ENCODE data around the gene ALPK3.

DNA sequence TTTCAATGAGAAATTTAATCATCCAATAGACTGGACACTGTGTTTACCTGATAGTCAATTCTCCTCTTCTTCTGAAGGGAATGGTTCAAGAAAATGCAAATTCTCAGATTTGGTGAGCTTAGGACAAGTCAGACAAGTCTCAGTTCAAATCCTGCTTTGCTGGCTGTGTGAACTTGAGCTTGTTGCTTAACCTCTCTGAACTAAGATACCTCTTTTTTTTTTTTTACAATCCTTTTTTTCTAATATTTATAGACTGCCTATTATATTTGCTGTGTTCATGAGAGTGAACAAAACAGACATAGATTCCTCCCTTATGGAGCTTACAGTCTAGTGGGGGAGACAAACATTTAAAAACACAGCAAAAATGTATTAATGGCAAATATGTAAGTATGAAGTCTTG, 59.1 kb downstream of the ALPK3 start:
- TF ChIP-seq, protein P1, sequence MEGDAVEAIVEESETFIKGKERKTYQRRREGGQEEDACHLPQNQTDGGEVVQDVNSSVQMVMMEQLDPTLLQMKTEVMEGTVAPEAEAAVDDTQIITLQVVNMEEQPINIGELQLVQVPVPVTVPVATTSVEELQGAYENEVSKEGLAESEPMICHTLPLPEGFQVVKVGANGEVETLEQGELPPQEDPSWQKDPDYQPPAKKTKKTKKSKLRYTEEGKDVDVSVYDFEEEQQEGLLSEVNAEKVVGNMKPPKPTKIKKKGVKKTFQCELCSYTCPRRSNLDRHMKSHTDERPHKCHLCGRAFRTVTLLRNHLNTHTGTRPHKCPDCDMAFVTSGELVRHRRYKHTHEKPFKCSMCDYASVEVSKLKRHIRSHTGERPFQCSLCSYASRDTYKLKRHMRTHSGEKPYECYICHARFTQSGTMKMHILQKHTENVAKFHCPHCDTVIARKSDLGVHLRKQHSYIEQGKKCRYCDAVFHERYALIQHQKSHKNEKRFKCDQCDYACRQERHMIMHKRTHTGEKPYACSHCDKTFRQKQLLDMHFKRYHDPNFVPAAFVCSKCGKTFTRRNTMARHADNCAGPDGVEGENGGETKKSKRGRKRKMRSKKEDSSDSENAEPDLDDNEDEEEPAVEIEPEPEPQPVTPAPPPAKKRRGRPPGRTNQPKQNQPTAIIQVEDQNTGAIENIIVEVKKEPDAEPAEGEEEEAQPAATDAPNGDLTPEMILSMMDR (IDR thresholded peaks at IDR 0.05; ENCODE audit: extremely low read depth in 1 of 2, insufficient read depth in 1 of 2, low read depth in 1 of 2, low read length in 2 of 2), result no peak
- TF ChIP-seq EZH2 (IDR thresholded peaks at IDR 0.05; ENCODE audit: borderline replicate concordance, low read depth, low read length, severe bottlenecking) (no peak), POLR2A (IDR thresholded peaks at IDR 0.05; ENCODE audit: low read depth, low read length) (no peak)

Data from endothelial cell of umbilical vein (primary cell).